ENCODE data around the gene TSEN54. TPM values are rescaled to one million over a fixed set of nuclear protein-coding genes. Genes with fewer than 3 reads are reported as not detected.

The TSEN54 gene
- total RNA-seq, 3 donors from 2014 or later = 26.3 to 38.0 (median 28.7) TPM

DNA sequence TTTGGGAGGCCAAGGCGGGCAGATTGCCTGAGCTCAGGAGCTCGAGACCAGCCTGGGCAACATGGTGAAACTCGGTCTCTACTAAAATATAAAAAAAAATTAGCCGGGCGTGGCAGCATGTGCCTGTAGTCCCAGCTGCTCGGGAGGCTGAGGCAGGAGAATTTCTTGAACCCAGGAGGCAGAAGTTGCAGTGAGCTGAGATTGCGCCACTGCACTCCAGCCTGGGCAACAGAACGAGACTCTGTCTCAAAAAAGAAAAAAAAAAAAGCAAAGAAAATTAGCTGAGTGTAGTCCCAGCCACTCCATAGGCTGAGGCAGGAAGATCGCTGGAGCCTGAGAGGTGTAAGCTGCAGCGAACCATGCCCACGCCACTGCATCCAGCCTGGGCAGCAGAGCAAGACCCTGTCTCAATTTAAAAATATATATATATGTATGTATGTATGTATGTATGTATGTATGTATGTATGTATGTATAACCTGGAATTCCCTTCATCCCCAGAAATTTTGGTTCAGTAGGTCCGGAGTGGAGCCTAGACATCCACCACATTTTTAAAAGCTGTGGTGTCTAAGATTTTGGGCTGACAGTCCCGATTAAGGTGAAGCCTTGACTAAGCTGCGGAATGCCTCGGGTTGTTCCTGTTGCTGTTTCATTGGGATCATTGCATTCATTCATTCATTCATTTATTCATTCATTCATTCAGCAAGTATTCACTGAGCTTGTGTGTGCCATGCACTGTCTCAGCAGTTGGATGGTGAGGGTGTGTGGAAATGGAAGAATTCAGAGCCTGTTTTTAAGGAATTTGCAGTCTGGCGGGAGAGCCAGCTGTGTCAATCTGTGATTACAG is 34.0 kb upstream of the TSEN54 start:
- H3K9me3 ChIP-seq = no peaks in the 10 kb centered on the region
- no peak for ATAC-seq
- H3K4me1 ChIP-seq (ENCODE audit: low read depth) = peaks cover 10% of the 10 kb centered on the region
- DNase-seq = peak in 1 of 3 donors; percentile 12
- intact Hi-C loops (cut with DNase I, micrococcal nuclease) = no loop called here
- TF ChIP-seq, protein P1, sequence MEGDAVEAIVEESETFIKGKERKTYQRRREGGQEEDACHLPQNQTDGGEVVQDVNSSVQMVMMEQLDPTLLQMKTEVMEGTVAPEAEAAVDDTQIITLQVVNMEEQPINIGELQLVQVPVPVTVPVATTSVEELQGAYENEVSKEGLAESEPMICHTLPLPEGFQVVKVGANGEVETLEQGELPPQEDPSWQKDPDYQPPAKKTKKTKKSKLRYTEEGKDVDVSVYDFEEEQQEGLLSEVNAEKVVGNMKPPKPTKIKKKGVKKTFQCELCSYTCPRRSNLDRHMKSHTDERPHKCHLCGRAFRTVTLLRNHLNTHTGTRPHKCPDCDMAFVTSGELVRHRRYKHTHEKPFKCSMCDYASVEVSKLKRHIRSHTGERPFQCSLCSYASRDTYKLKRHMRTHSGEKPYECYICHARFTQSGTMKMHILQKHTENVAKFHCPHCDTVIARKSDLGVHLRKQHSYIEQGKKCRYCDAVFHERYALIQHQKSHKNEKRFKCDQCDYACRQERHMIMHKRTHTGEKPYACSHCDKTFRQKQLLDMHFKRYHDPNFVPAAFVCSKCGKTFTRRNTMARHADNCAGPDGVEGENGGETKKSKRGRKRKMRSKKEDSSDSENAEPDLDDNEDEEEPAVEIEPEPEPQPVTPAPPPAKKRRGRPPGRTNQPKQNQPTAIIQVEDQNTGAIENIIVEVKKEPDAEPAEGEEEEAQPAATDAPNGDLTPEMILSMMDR (IDR thresholded peaks at IDR 0.05) = no peak
- no peak overlapping the region for H3K4me3 ChIP-seq
- H3K36me3 ChIP-seq (ENCODE audit: low read depth) = no peaks in the 10 kb centered on the region

GRCh38 chr17:75485688-75486087 is 30.6 kb upstream of the TSEN54 start:
- Histone ChIP-seq H3K4me3 (no peak overlapping the region), H3K36me3 (ENCODE audit: low read depth) (no peaks in the 10 kb centered on the region), H3K4me1 (ENCODE audit: low read depth) (peaks cover 16% of the 10 kb centered on the region), H3K9me3 (no peaks in the 10 kb centered on the region)
- ATAC-seq (no peak), DNase-seq (peak in 1 of 3 donors; percentile 34)
- intact Hi-C loops (cut with DNase I, micrococcal nuclease) = no loop called here
- TF ChIP-seq, protein P1 (IDR thresholded peaks at IDR 0.05) = no peak

- TF ChIP-seq, protein P1 (IDR thresholded peaks at IDR 0.05) = no peak
- peaks cover 16% of the 10 kb centered on the region for H3K4me1 ChIP-seq (ENCODE audit: low read depth)
- intact Hi-C loops (cut with DNase I, micrococcal nuclease) = no loop called here
- no peak for DNase-seq
- no peaks in the 10 kb centered on the region for H3K36me3 ChIP-seq (ENCODE audit: low read depth)
- H3K4me3 ChIP-seq = no peak overlapping the region
- no peak for ATAC-seq
- no peaks in the 10 kb centered on the region for H3K9me3 ChIP-seq
These were observed 30.2 kb upstream of the TSEN54 start for GRCh38 chr17:75486151-75486550.

GRCh38 chr17:75486951-75487350 is 29.4 kb upstream of the TSEN54 start:
- DNase-seq = no peak
- intact Hi-C loops (cut with DNase I, micrococcal nuclease) = no loop called here
- TF ChIP-seq, protein P1 (IDR thresholded peaks at IDR 0.05) = no peak
- no peak overlapping the region for H3K4me3 ChIP-seq
- H3K36me3 ChIP-seq (ENCODE audit: low read depth) = no peaks in the 10 kb centered on the region
- H3K9me3 ChIP-seq = no peaks in the 10 kb centered on the region
- H3K4me1 ChIP-seq (ENCODE audit: low read depth) = peaks cover 8% of the 10 kb centered on the region
- ATAC-seq = no peak

- DNase-seq (peak in 1 of 3 donors; percentile 45), ATAC-seq (peak; percentile 30)
- no peaks in the 10 kb centered on the region for H3K9me3 ChIP-seq
- TF ChIP-seq, protein P1 (IDR thresholded peaks at IDR 0.05) = no peak
- peaks cover 7% of the 10 kb centered on the region for H3K4me1 ChIP-seq (ENCODE audit: low read depth)
- intact Hi-C loops (cut with DNase I, micrococcal nuclease) = no loop called here
- no peak overlapping the region for H3K4me3 ChIP-seq
- H3K36me3 ChIP-seq (ENCODE audit: low read depth) = no peaks in the 10 kb centered on the region
These were observed 28.8 kb upstream of the TSEN54 start for GRCh38 chr17:75487351-75488070.

Data from mucosa of descending colon (tissue), 3 donors.